CMK (cell line): ENCODE data around the gene FAP.

Experiments
- DNase-seq: peaks from one replicate; pipeline ENCODE4 v3.0.0-alpha.2; 2010; ENCODE audit warnings: low read depth

FAP gene

GRCh38 chr2:162184821-162185450 is 58.3 kb downstream of the FAP start:
- DNase-seq: no peak

DNA sequence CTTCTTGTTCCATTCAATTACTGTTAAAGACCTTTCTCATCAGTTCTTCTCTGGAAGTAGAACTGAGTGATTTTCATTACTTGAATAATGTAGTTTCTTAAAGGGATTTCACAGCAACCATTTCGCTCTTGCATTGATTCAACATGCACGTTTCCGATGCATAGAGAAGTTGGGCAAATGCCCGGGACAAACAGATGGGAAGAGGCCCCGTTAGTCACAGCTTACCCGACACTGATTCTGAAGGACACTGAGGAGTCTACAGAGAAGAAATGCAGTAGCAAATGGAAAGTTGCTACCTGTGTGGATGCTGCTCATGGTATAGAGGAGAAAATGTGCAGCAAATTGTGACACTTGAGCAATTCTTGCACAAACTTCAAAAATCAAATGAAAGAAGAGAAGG is 58.9 kb downstream of the FAP start:
- no peak for DNase-seq

DNA sequence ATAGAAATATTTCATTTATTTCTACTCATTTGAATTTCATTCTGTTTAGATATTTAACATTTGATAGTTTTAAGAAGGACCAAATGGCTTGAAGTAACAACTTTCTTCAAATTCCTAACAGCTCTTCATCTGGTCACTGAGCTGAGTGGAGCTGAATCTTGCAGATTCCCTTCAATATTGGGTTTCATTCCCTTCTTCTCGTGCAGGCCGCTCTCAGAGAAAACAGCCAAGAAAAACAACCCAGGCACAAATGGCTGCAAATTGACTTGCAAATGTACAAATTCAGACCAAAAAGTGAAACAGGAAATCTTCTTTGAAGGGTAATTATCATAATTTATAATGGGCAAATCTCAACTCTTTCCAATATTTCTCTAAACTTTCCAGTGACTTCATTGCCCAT is 60.9 kb downstream of the FAP start:
- DNase-seq: no peak

DNA sequence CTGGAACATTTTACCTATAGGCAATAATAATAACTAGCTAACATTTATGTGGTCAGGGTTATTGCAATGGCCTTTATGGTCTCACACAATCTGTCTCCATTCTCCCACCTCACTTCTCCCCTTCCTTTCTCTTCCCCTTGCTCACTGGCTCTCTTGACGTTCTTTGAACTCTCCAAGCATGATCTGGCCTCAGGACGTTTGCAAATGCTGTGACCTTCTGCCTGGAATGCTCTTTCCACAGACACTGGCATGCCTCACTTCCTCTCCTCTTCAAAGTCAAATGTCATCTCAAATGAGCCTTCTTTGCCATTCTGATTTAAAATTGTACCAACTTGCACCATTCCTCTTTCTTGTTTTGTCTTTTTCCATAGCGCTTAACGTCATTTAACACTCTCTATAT is 65.9 kb downstream of the FAP start:
- DNase-seq: no peak

DNA sequence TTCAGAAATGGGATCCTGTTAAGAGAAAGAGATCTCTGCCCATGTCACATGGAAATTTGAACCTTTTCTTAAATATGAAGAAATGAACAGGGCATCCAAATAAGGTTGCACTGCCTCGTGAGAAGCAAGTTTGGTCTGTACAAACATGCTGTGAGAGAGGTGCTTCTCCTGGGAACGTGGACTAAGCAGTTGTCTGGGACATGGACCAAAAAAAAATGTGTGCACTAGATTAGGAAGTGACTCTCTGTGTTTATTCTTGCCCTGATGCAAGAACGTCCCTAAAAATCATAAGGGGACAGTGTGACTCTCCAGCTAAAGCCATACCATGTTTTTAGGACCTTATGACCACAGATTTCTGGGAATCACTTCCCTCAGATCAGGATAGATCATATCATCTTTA is 67.5 kb downstream of the FAP start:
- no peak for DNase-seq

DNA sequence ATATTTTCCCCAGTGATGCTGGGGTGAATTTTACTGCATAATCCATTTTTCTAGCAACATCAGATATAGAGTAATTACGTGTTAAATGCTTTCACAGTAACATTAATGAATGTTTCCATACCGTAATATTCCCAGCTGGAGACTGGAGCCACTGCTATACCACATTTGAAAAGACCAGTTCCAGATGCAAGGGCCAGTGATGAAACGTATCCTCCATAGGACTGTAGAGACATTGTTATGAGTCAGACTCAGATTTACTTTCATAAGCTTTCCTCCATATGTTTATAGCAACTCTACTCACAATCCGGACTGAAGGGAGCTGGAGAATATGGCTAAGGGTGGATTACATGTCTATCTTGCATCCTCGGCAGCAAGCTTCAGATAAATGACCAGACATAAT is 68.5 kb downstream of the FAP start:
- no peak for DNase-seq

- DNase-seq: no peak
Measured at GRCh38 chr2:162172802-162173370, 70.4 kb downstream of the FAP start.

- no peak for DNase-seq
Measured at GRCh38 chr2:162166745-162167144, 76.5 kb downstream of the FAP start.

DNA sequence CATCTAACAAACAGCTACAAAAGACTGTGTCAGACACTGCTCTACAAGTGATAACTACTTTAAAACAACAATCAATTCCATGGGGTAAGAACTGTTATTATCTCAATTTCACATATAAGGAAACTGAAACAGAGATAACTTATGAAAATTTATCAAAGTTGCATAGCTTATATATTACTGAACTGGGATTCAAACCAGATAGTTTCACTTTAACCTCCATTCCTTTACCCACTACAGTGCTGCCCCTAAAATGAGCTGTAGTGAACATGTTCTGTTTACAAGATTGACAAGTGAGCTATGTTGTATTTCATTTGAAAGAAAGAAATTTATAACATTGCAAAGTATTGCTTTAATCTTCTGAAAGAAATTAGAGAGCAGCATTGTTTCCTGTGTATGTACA is 77.1 kb downstream of the FAP start:
- no peak for DNase-seq

DNA sequence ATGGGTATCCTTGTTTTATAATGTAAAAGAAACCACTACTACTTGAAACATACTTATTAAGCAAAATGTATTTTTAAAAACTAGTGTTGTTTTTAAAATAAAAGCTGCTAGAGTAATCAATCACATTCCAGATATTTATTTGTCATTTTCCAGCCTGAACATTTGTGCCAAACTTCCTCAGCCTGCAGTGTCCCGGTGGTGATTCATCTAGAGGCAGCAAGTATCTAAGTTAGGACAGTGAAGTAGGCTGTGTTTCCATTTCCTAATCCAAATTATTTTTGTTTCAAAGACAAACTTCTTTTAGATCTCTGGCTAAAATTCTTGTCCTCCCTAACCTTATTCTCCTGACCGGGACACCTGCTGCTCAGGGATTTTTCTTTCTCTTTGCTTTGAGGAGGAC is 78.4 kb downstream of the FAP start:
- no peak for DNase-seq

DNA sequence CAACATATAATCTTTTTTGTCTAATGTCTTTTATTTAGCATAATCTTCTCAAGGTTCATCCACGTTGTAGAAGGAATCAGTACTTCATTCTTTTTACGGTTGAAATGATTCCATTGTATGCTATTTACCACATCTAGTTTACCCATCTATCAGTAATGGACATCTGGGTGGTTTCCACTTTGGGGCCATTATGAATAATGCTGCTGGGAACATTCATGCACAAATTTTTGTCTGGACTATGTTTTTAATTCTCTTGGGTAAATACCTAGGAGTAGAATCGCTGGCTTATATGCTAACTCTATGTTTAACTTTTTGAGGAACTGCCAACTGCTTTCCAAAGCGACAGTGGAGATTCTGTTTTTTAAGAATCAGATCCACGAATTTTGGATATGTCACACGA is 83.8 kb downstream of the FAP start:
- DNase-seq: no peak

- no peak for DNase-seq
Measured at GRCh38 chr2:162156149-162156548, 87.1 kb downstream of the FAP start.

- no peak for DNase-seq
Measured at GRCh38 chr2:162155093-162155492, 88.2 kb downstream of the FAP start.

DNA sequence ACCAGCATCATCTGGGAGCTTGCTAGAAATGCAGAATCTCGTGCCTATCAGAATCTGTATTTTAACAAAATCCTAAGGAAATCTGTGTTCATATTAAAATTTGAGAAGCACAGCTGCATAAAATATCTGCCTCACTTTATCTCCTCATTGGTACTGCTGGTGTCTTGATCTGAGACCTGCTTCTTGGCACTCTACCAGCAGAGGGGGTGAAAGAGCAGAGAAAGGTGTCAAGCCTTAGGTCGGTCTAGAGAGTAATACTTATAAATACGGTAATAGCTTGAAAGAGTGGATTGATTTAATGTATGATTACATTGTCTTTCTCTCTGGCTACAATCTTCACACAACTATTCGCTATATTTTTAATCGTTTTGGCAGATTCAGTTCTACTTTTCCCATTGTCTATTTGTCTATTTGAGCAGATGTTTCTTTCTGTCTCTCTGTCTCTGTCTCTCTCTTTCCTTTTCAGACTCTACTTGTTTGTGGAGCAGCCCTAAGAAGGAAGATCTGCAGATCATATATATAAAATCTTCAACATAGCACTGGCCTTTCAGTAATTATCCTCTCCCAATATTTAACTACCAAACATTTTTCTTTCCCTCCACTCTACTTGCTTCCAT is 89.5 kb downstream of the FAP start:
- no peak for DNase-seq

- DNase-seq: no peak
Measured at GRCh38 chr2:162152147-162152546, 91.1 kb downstream of the FAP start, which contains the start of gene GCG. Gene GCG, minus strand, starts transcription at chr2:162152247. Its CDS starts 3,069 bp downstream, at chr2:162149178.

DNA sequence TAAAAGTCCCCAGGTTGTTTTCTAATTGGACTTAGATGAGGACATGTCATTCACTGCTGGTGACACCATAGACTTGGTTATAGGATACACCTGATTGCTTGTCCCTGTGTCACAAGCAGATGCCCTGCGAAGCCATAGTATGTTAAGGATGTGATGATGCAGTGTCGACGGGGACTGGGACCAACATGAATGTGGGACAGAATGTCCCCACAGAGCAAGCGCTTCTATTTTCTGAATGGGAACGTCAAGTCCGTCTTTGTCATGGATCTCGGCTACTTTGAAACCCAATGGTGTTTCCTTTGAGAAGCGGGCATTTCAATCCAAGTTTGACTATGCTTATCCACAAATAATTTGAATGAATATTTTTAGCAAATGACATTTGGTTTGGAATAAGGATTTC is 93.3 kb downstream of the FAP start:
- no peak for DNase-seq

GRCh38 chr2:162149466-162149865 is 93.8 kb downstream of the FAP start:
- DNase-seq: no peak

GRCh38 chr2:162148956-162149355 is 94.3 kb downstream of the FAP start:
- DNase-seq: no peak

- no peak for DNase-seq
Measured at GRCh38 chr2:162143969-162144368, 99.3 kb downstream of the FAP start.

DNA sequence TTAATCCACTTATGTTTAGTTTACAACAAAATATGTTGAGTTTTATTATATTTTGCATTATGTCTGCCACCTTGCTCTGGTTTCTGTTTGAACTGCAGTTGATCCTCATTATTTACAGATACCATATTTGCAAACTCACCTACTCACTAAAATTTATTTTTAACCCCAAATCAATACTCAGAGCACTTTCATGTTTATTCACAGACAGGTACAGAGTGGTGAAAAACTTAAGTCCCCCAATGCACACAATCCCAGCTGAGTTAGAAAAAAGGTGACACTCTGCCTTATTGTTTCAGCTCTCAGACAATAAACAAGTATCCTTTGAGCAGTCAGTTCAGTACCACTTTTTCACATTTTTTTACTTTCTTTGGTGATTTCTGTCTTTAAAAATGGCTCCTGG is 104.9 kb downstream of the FAP start:
- DNase-seq: no peak

GRCh38 chr2:162127422-162127821 is 115.8 kb downstream of the FAP start:
- DNase-seq: no peak

- no peak for DNase-seq
Measured at GRCh38 chr2:162126527-162126926, 116.7 kb downstream of the FAP start.

DNA sequence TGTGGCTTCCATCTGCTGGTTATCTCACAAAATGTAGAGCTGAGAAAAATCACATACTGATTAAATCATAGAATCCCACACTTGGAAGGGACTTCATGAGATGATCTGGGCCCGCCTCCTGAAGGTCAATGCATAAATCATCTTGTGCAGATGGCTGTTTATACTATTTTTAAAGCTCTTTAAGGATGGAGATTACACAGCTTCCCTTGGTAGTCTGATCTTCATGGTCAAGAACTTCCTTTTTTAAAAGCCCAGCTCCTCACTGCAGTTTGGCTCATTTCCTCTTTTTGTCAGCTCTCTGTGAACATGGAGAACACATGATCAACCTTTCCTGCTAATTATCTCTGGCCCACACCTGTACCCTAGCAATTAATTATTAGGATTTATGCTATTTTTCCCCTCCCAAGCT is 117.1 kb downstream of the FAP start:
- no peak for DNase-seq

GRCh38 chr2:162125138-162125537 is 118.1 kb downstream of the FAP start:
- no peak for DNase-seq
